NCI-H1092 treated with DMSO at 0.1 percent for 48 hours (cell line): ENCODE measurements around the gene FNBP1L.
"Not testable (repeated sequence)": the region's sequence is repeated elsewhere in the genome, so short reads cannot be mapped to it uniquely, and the experiment has no call there.

Experiments
- DNase-seq: peaks from one replicate; lab custom pipeline; 2025; lab: John Stamatoyannopoulos, UW

Gene FNBP1L

GRCh38 chr1:93443454-93443853 is 4.5 kb upstream of the FNBP1L start:
- no peak for DNase-seq

GRCh38 chr1:93446837-93447451 is 974 bp upstream of the FNBP1L start:
- DNase-seq = peak; percentile 48

DNA sequence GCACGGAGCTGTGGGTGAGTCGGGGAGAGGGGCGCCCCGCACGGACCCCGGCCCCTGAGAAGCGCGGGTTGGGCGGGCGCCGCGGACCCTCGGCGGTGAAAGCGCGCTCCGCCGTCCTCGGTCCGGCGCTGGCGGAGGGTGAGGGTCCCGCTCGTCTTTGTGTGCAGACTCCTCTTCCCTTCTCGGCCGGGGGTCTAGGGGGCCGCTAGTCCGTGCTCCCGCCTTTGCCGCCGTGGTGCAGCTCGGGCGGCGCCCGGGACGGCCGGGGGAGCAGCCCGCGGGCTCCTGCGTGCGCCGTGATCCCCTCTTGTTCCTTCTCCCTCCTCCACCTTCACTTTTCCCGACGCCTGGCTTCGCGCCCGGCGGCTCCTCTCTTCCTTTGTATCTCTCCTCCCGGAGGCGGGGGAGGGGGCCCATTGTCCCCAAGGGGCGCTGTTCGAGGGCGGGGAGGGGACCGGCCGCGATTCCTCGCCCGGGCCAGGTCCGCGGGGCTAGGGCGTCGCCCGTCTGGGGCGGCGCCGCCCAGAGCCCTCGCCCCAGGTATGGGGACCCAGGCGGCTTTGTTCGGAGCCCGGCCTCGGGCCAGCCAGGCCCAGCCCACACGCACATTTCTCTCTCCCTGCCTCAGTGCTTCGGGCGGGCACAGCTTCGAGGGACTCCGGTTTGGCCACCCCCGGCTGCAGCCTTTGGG is 519 bp downstream of the FNBP1L start:
- DNase-seq = peak; percentile 68

GRCh38 chr1:93448983-93449804 is 1.3 kb downstream of the FNBP1L start:
- peak; percentile 44 for DNase-seq

DNA sequence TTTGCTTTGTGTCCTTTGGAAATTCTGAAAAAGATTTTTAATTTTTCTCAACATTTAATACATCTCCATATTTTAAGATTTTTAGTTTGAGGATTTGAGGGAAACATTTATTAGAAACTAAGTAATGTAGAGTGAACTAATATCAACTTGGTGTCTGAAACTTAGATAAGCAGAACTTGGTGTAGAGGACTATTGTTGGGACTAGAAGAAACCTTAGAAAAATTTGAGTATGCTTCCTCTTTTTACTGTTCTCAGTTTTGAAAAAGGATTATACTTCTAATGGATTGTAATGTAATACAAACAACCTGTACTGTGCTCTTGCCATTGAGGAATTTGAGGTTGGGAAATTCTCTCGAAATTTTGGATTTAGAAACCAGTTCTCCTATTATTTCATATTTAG is 2.4 kb downstream of the FNBP1L start:
- no peak for DNase-seq

- no peak for DNase-seq
Observed at GRCh38 chr1:93453911-93454310, 6.0 kb downstream of the FNBP1L start.

DNA sequence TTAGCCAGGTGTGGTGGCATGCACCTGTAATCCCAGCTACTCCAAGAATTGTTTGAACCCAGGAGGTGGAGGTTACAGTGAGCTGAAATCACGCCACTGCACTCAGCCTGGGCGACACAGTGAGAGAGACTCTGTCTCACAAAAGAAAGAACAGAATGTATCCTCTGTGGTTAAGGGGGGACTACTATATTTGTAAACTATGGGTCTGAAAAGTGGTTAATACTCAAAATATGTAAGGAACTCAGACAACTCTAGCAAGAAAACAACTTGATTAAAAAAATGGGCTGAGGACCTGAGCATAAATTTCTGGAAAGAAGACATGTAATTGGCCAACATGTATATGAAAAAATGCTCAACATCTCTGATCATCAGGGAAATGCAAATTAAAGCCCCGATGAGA is 11.2 kb downstream of the FNBP1L start:
- DNase-seq = no peak

DNA sequence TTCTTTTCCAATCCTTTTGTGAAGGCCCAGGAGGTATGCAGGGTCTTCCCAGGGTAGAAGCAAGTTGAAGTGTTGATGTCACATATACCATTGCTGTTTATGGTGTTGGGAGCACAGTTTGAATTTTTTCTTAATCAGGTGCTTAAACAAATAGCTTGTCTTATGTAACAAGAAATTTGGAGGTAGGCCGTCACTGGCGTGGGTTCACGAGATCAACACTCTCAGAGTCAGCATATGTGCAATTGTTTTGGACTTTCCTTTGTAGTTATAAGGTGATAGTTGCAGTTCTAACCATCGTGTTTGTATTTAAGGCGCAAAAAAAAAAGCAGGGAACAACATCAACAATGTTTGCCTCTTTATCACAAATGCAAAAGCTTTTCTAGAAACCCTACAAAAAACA is 13.3 kb downstream of the FNBP1L start:
- DNase-seq = no peak

GRCh38 chr1:93463960-93464359 is 16.0 kb downstream of the FNBP1L start:
- DNase-seq = no peak

GRCh38 chr1:93465371-93466082 is 17.6 kb downstream of the FNBP1L start:
- not testable (repeated sequence) for DNase-seq

GRCh38 chr1:93467606-93468005 is 19.7 kb downstream of the FNBP1L start:
- DNase-seq = no peak

DNA sequence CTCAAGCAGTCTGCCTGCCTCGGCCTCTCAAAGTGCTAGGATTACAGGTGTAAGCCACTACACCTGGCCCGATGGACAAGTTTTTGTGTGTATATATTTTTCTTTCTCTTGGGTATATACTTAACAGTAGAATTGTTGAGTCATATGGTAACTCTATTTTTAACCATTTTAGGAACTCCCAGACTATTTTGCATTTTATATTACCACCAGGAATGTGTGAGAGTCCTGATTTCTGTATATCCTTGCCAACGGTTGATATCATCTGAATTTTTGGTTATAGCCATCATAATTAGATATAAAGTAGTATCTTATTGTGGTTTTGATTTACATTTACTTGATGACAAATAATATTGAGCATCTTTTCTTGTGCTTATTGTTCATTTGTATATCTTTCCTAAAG is 20.7 kb downstream of the FNBP1L start:
- DNase-seq = no peak

DNA sequence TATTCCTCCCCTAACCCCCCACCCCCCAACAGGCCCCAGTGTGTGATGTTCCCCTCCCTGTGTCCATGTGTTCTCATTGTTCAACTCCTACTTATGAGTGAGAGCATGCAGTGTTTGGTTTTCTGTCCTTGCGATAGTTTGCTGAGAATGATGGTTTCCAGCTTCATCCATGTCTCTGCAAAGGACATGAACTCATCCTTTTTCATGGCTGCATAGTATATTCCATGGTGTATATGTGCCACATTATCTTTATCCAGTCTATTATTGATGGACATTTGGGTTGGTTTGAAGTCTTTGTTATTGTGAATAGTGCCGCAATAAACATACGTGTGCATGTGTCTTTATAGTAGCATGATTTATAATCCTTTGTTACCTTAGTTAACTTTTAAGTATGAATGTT is 21.3 kb downstream of the FNBP1L start:
- DNase-seq = not testable (repeated sequence)

- DNase-seq = no peak
Observed at GRCh38 chr1:93471284-93471683, 23.4 kb downstream of the FNBP1L start.

- no peak for DNase-seq
Observed at GRCh38 chr1:93471911-93472310, 24.0 kb downstream of the FNBP1L start.

DNA sequence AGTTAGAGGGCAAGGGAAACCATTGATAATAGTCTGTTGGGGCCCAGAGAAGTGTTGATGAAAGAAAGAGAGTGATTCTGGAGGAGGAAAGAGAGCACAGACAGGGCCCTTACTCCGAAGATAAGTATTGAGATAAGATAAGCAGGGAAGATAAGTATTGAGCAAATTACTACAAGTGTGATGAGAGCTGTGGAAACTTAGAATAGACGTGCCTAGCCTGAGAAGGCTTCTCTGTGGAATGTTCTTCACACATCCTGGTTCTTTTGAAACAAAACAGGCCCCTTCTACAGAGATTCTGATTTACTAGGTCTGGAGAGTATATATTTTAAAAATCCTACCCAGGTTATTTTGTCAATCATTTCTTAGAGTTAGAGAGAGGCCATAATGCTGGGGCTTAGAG is 26.4 kb downstream of the FNBP1L start:
- DNase-seq = no peak

- no peak for DNase-seq
Observed at GRCh38 chr1:93475681-93476080, 27.8 kb downstream of the FNBP1L start.

DNA sequence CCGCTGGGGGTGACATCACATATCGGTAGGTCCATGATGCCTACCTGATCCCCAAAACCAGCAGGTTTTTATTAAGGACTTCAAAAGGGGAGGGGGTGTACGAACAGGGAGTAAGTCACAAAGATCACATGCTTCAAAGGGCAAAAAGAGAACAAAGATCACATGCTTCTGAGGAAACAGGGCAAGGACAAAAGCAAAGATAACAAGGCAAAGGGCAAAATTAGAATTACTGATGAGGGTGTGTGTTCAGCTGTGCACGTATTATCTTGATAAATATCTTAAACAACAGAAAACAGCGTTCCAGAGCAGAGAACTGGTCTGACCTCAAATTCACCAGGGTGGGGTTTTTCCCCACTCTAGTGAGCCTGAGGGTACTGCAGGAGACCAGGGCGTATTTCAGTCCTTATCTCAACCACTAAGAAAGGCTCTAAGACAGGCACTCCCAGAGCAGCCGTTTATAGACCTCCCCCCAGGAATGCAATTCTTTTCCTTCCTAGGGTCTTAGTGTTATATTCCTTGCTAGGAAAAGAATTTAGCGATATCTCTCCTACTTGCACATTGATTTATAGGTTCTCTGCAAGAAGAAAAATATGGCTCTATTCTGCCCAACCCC is 31.3 kb downstream of the FNBP1L start:
- DNase-seq = not testable (repeated sequence)

DNA sequence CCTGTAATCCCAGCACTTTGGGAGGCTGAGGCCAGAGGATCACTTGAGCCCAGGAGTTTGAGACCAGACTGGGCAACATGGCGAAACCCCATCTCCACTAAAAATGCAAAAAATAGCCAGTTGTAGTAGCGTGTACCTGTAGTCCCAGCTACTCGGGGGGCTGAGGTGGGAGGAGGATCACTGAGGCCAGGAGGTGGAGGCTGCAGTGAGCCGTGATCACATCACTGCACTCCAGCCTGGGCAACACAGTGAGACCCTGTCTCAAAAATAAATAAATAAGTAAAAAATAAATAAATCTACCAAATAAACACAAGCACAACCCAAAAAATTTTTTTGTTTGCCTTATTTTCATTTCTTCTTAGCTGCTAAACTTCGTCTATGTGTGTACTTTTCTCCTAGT is 34.0 kb downstream of the FNBP1L start:
- not testable (repeated sequence) for DNase-seq

DNA sequence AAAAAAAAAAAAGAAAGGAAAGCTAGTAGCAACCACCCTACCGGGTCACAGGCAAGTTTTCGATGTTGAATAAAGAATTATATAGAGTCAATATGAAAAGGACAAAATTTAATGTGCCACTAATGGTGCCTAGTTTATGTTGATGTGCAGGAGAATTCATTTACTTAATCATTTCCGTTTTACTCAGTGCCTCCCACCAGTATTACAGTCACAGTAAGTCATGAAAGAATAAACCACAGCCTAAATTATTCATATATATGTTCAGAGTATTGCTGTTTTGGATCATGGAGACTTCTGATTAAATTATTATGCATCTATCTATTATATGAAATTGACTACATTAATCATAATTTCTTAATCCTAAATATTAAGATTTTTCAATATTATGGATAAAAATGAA is 35.3 kb downstream of the FNBP1L start:
- no peak for DNase-seq

DNA sequence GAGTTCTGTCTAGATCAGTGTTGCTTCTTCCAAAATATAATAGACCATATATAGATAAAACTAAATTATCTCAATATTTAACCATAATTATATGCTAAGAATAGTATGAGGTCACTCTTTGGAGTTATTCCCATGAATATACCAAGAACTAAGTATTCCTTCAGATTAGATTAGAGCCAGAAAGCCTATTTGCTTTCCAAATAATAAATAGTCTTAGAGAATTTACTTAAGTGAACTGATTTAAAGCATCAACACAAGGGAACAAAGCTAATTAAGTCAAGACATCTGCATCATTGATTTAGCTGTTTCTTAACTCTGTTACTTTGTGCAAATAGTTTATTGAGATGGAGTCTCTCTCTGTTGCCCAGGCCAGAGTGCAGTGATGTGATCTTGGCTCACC is 35.7 kb downstream of the FNBP1L start:
- DNase-seq = no peak

DNA sequence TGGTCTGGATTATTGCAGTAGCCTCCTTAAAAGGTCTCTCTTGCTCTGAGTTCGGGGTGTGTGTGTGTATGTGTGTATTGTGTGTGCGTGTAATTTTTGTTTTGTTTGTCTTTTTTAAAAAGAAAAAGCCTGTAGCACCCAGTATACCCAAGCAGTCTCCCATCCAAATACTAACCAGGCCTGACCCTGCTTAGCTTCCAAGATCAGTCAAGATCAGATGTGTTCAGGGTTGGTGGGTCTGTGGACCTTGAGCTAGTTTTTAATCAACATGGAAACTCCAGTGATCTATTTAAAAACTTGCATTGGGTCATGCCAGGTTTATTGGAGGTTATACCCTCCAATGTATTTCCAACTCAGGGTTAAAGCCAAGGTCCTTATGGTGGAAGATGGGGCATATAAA is 40.3 kb downstream of the FNBP1L start:
- no peak for DNase-seq
